T-helper 2 cell (primary cell): ENCODE data around the gene FZD1.

Experiments
- DNase-seq, 5 experiments: peaks; one replicate each; pipeline versions ENCODE4 v3.0.0 to v3.0.0-alpha.2; 2012 to 2022
- total RNA-seq, 2 donors: gene quantifications; one replicate each; lab custom pipeline; 2026; lab: John Stamatoyannopoulos, UW

FZD1 gene
- total RNA-seq = 0 to 0.88 reads per million in 2 donors

DNA sequence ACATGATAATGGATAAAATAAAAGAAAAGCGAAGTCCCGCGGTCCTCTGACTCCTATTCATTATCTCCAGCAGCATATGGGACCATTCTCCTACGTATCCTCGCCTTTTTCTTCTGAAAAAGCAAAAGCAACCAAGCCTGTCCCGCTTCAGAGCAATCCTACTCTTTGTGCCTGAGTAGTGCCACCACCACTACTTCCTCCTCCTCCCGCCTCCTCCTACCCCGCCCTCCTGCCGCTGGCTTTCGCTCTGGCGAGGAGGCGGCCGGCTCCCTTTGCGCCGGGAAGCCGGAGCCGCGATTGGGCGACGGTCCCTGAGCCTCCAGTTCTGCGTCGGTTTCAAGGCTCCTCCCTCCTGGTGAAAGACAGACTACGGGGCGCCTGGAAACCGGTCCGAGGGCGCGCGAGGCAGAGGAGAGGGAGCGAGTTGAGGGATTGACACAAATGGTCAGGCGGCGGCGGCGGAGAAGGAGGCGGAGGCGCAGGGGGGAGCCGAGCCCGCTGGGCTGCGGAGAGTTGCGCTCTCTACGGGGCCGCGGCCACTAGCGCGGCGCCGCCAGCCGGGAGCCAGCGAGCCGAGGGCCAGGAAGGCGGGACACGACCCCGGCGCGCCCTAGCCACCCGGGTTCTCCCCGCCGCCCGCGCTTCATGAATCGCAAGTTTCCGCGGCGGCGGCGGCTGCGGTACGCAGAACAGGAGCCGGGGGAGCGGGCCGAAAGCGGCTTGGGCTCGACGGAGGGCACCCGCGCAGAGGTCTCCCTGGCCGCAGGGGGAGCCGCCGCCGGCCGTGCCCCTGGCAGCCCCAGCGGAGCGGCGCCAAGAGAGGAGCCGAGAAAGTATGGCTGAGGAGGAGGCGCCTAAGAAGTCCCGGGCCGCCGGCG, at the start of gene FZD1:
TSS of gene FZD1 (plus strand) at position 388 of the 878 bp plus-strand sequence. CDS start at position 836, 448 bp downstream.
- DNase-seq = peak in 1 of 5 experiments; percentile 66

DNA sequence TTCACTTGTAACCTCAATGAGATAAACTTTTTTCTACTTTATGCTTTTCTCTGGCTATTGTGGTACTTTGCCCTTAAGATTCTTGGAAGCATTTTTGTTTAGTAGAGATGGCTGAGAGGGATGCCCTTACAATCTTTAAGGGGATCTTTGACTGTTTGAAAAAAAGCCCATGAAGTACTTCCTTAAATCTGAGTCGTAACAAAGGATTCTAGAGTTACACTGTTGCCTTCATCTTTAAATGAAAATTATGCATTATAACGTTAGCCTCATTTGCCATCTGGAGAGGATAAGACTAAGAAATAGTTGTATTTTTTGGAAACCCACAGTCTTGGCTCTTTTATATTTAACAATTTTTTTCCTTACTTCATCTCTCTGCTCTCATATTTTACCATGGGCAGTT, 37.8 kb upstream of the FZD1 start:
- no peak for DNase-seq

- DNase-seq = no peak
Measured at GRCh38 chr7:91228327-91228726, 35.9 kb upstream of the FZD1 start.

DNA sequence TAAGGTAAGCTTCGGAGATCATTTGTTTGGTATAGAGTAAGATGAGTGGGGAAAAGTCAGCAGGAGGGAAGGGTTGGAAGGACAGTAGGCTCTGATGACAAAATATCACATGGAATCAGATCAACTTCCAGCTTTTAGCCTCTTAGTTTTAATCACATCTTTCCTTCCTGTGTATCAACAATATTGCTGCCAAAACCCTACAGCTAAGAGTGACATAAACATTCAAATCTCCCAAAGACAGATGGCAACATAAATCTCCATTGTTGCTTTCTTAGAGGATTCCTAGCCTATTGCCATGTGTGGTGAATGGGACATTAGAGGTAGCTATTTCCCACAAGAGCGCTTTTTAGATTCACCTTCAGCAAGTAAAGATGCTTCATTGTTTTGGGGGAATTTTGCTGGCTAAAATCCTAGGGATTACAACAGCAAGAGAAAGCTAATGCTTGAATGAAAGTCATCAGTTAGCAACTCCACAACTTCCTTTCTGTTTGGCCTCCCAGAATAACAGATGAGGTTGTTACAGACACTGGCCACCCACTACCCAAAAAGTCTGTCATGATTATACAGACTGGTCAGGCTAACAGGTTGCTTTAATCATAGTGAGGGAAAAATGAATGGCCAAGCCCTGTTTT, 35.2 kb upstream of the FZD1 start:
- no peak for DNase-seq

DNA sequence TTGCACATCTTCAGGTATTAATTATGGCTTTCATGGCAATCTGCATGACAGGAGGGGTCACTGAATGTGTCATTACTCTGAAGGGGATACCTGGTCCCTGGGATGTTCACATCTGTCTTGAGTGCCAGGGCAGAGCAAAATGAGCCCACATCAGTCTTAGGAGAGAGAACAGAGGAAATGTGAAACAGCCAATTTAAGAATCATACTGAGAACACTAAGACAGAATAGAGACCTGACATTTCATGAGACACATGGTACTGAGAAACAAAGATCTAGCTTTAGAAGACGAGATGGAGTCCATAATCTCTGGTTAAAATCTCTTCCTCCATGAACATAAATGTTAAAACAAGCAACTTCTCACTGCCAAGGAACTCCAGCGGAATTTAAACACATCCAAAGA, 34.1 kb upstream of the FZD1 start:
- no peak for DNase-seq

GRCh38 chr7:91230503-91230902, 33.7 kb upstream of the FZD1 start:
- DNase-seq = no peak

DNA sequence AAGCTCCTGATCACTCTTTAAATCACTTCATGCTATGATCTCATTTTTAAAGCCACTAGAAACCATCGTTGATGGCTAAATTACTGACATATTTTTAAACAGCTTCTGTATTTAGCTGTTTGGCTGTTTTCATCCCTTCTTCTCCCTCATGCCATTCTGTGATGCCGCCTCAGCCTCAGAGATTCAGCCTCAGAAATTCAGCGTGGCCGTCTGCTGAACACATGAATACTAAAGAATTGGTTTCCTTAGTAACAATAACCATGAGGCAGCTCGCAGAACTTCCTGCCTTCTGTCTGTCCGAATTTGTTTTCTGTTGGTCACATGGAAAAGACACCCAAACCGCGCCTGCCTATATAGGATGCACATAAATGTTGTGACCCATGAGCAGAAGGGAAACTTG, 31.0 kb upstream of the FZD1 start:
- no peak for DNase-seq

DNA sequence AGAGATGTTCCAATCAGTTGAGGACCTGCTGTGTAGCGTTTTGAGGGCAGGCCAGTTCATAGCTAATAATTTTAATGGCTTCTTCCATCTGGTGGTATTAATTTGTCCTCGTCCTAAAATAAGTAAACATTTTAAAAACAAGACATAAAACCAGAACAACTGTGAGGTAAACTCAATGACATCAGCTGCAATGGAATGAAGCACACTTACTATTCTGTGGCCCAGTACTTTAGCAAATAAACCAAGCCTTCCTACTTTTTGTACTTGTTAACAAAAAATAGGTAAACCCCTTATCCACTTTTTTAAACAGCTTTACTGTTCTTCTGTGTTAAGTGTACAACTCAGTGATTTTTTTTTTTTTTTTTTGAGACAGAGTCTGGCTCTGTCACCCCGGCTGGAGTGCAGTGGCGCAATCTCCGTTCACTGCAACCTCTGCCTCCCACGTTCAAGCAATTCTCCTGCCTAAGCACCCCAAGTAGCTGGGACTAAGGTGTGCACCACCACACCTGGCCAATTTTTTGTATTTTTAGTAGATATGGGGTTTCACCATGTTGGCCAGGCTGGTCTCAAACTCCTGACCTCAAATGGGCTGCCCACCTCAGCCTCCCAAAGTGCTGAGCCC, 28.9 kb upstream of the FZD1 start:
- DNase-seq = no peak

GRCh38 chr7:91239171-91239604, 25.0 kb upstream of the FZD1 start:
- no peak for DNase-seq

DNA sequence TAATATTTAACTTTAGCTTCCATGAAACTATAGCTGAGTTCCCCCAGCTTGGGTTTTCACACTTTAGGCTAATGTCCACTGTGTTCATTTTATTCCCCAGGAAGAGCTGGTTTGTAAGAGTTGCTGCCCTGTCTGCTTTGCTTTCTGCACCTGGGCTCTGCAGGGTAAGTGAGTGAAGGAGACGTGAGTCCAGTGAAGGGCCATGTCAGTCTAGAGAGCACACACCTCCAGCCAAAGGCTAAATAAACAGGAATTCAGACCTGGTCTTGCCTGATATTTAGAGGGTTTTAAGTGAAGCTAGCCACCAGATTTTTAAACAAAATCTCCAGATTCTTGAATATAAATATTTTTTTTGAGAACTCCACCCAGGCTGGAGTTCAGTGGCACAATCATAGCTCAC, 24.5 kb upstream of the FZD1 start:
- DNase-seq = no peak

GRCh38 chr7:91240376-91240941, 23.8 kb upstream of the FZD1 start:
- no peak for DNase-seq

DNA sequence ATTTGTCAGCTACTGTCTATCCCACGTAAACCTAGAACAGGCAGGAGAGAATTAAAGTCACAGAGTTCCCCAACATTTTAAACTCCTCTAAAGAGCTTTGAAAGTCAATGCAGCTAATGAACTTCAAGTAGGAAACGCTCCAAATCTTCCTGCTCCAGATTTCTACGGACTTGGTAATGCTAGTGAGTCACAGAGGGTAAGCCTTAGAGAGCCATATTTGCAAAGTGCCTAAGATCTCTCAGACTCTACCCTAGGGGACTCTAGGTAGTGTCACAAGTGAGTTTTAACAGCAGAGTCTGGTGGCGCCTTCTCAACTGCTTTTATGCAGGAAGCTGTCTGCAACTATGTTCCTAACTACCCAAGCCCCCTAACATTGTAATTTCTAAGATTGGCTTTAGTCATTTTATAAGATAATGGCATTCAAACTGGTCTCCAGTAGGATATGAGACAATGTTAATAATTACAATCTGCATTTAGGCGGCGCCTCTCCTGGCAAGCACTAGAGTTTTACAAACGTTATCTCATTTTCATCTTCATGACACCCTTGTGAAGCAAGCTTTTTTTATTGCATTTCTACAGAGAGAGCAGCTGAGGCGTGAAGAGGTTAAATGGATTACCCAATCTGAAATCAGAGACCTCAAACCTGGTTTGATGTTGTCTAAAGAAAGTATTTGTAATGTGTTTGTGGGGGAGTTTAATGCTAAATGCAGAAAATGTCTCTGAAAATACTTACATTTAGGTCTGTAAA, 22.0 kb upstream of the FZD1 start:
- no peak for DNase-seq

DNA sequence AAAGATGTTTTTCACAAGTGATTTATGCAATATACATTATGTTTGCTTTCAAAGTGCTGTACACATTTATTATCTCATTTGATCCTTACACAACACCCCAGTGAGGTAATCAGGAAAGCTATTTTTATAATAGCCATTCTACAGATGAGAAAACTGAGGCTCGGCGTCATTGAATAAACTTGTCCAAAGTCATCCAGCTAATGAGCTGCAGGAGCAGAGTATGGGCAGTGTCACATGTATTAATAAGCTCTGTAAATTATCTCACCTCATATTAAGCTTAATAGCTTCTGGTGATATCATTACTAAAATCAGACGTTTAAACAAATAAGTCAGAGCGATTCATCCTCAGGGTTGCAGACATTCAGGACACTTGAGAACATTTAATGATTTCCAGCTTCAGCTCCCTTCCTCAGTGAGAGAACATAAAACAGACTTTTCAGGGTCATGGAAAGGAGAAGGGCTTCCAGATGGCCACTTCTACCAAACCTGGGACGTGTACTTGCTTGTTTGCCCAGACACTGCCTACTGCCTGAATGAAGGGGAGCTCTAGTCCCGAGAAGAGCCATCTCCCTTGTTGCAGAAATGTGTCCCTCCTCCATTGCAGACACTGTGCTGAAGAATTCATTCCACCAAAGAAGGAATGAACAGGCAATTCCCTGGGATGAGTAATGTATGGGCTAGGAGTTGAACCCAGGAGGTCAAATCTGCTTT, 20.5 kb upstream of the FZD1 start:
- DNase-seq = no peak

DNA sequence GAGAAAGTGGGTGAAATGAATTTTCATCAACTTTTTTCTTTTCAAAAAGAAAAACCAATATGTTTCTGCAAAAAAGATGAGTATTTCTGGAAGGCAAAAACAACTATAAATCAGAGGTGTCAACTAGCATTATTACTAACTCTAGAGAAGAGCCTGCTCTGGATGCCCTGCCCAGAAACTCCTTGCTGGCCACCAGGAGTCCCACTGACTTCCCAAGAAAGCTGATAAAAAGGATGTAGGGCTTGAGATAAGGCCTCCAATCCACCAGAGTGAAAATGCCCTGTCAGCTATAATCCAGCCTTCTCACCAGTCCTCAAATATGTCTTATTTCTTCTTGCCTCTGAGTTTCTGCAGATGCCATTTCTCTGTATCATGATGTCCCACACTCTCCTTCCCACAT, 16.7 kb upstream of the FZD1 start:
- no peak for DNase-seq

DNA sequence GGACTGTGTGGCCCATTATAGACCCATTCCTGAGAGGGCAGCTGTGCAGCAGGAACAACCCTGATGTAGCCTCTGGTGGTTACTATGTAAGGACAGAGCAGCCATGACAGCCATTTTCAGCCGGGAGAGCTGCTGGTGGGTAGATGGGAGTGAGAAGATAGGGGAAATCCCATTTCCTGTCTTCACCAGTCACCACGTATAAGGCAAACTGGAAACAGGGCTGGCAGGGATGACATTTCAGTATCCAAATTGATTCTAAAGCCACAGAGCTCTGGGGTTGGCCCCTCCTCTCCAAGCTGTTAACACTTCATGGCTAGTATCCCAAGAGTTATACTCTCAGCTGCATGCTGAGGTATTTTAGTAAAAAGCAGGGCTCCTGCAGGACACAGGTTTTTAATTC, 15.2 kb upstream of the FZD1 start:
- no peak for DNase-seq

GRCh38 chr7:91249506-91250233, 14.6 kb upstream of the FZD1 start:
- no peak for DNase-seq

DNA sequence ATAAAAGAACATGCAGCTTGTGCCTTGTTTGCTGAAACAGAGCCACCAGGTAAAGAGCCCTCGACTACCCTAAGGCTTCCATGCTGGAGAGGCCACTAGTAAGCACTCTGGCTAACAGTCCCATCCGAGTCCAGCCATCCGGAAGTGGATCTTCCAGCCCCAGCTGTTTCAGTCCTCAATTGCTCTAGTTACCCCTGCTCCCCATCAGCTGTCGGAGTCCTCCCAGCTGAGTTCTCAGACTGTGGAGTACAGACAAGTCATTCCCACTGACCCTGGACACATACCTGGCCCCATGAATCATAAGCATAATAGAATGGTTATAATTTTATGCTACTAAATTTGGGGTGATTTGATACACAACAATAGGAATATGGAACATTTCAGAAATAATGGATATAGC, 13.5 kb upstream of the FZD1 start:
- DNase-seq = no peak

DNA sequence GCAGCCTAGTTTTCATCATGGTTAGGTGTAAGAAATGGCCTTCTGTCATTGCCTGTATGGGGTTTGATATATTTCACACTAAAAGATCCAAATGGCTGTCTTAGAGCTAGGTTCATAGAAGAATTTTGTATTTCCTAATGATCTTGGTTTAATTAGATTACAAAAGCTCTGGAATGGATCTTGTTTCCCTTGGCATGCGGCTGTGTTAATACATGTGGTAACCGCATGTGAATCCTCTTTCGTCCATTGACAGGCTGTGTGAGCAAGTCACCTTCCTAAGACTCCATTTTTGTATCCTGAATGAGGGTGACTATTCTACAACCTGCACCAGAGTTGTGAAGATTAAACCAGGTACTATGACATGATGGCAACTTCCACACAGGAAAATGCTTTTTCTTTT, 12.4 kb upstream of the FZD1 start:
- DNase-seq = no peak

DNA sequence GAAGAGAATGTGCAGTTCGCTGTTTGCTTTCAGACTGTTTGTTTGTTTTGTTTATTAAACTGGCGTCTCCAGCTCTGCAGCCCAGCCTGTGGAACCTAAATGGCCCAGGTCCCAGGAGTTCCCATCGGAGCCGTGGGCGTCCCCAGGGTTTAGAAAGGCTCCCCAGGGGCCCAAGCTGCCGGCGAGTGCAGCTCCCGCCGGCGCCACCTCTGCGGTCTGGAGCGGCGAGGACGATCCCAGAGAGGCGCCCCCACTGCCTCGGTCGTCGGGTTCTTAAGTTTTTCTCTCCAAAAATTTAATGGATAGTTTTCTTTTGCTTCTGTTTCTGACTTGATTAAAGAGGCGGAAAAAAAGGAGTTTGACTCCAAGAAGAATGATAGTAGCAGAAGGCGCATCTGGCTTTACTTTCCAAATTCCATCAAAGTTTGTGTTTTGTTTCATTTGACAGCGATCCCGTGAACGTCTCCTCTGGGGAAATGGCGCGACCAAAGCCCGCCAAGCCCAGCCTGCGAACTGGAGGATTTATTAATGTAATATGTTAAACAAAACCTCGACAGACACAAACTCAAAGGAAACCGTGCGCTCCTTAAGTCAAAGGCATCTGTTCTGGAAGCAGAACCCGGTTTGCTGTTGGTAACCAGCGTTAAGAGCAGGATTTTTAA, 718 bp upstream of the FZD1 start:
- no peak for DNase-seq

GRCh38 chr7:91264924-91265681, 870 bp downstream of the FZD1 start:
- peak in 1 of 5 experiments; percentile 49 for DNase-seq
